Thoracic aorta (tissue), 2 donors: ENCODE data around the gene CHRNG. TPM values are rescaled to one million over a fixed set of nuclear protein-coding genes. Genes with fewer than 3 reads are reported as not detected.

Experiments
- ATAC-seq: fragments of 150-250 bp; one replicate; pipeline ENCODE4 v1.8.0; 2017; ENCODE audit warnings: low read depth; ENCODE audit not compliant: insufficient number of reproducible peaks, low FRiP score
- DNase-seq: peaks from one replicate; pipeline ENCODE4 v3.0.0-alpha.2; 2020; ENCODE audit warnings: low spot score
- H3K27ac ChIP-seq, 2 donors: fragments of 200-600 bp; sonication (generic); 1 replicate in 1 of 2; 2 replicates in 1 of 2; pipeline ENCODE4 v1.5.1; 2016; ENCODE audit warnings: mild to moderate bottlenecking in 2 of 2, moderate library complexity in 2 of 2
- H3K27me3 ChIP-seq: fragments of 200-600 bp; sonication (generic); replicated peaks from 2 replicates; pipeline ENCODE4 v1.6.0; 2016; ENCODE audit warnings: mild to moderate bottlenecking; ENCODE audit not compliant: insufficient read depth
- H3K36me3 ChIP-seq: fragments of 200-600 bp; sonication (generic); one replicate; pipeline ENCODE4 v1.5.1; 2016
- H3K4me1 ChIP-seq, 2 donors: fragments of 200-600 bp; sonication (generic); 1 replicate in 1 of 2; 2 replicates in 1 of 2; pipeline versions ENCODE4 v1.5.1 to v1.6.0; 2016; ENCODE audit warnings: low read depth in 2 of 2, mild to moderate bottlenecking in 1 of 2; ENCODE audit not compliant: control insufficient read depth in 1 of 2
- H3K4me3 ChIP-seq: fragments of 200-600 bp; sonication (generic); 2 replicates; pipeline ENCODE4 v1.5.1; 2016; ENCODE audit warnings: mild to moderate bottlenecking
- H3K9me3 ChIP-seq: fragments of 200-600 bp; sonication (generic); 2 replicates; pipeline ENCODE4 v1.5.1; 2016
- total RNA-seq, 2 donors: library from RNA; depleted of rRNA; stranded (reverse); fragments of >200 nt; gene quantifications; one replicate each; pipeline versions ENCODE4 v1.1.0 to v1.2.3, GENCODE V29; 2016
- TF ChIP-seq, protein P1 (sequence below): fragments of 200-600 bp; sonication (generic); IDR thresholded peaks from one replicate; pipeline ENCODE4 v1.5.1; 2019; ENCODE audit warnings: antibody characterized with exemption

Gene CHRNG
- total RNA-seq, 2 donors from 2014 or later: not detected

DNA sequence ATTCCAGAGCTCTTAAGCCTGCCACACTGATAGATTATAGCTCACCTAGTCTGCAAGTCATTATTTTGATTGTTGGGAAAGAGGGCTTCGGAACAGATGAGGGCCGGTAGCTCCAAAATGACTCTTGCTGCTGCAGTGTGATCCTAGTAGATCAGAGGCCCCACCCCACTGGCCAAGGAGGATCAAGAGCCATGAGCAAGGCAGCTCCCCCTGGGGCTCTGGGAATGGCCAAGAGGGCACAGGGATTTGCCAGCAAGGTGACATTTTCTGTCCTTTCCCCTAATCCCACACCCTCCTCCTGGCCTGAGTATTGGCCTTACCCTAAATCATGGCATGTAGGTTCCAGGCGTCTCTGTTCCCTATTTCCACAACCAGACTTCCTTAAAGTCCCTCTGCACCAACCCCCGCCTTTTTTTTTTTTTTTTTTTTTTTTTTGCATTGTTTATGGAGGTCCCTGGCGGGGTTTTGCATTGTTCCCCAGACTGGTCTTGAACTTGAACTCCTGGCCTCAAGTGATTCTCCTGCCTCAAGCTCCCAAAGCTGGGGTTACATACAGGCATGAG, 47.5 kb downstream of the CHRNG start:
- H3K9me3 ChIP-seq: no peaks in the 10 kb centered on the region
- peaks cover 10 to 18% of the 10 kb centered on the region in 2 donors for H3K4me1 ChIP-seq
- DNase-seq: no peak
- H3K4me3 ChIP-seq: no peak overlapping the region
- TF ChIP-seq, protein P1, sequence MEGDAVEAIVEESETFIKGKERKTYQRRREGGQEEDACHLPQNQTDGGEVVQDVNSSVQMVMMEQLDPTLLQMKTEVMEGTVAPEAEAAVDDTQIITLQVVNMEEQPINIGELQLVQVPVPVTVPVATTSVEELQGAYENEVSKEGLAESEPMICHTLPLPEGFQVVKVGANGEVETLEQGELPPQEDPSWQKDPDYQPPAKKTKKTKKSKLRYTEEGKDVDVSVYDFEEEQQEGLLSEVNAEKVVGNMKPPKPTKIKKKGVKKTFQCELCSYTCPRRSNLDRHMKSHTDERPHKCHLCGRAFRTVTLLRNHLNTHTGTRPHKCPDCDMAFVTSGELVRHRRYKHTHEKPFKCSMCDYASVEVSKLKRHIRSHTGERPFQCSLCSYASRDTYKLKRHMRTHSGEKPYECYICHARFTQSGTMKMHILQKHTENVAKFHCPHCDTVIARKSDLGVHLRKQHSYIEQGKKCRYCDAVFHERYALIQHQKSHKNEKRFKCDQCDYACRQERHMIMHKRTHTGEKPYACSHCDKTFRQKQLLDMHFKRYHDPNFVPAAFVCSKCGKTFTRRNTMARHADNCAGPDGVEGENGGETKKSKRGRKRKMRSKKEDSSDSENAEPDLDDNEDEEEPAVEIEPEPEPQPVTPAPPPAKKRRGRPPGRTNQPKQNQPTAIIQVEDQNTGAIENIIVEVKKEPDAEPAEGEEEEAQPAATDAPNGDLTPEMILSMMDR: no peak
- H3K36me3 ChIP-seq: peaks cover 12% of the 10 kb centered on the region
- H3K27me3 ChIP-seq: no peaks in the 10 kb centered on the region
- ATAC-seq: no peak
- H3K27ac ChIP-seq: no peak overlapping the region

DNA sequence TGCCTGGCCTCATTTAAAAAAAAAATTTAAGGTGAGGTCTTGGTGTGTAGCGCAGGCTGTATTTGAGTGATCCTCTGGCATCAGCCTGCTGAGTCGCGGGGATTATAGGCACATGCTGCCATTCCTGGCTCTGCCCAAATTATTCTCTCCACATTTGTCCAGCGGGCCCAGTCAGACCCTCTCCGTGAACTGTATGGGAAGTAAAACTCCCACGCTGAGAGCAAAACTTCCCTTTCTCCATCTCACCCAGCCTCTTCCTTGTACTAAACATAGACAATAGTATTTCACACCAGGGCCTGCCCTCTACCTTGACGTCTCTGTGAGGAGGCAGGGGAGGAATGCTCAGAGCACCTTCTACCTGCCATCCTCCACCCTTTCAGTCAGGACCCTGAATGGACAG, 48.0 kb downstream of the CHRNG start:
- Histone ChIP-seq H3K27me3 (no peaks in the 10 kb centered on the region), H3K9me3 (no peaks in the 10 kb centered on the region), H3K4me1 (peaks cover 12 to 21% of the 10 kb centered on the region in 2 donors), H3K27ac (peak overlapping the region in 1 of 2 donors; percentile 81), H3K36me3 (peaks cover 12% of the 10 kb centered on the region), H3K4me3 (no peak overlapping the region)
- DNase-seq: no peak
- TF ChIP-seq, protein P1: no peak
- no peak for ATAC-seq

DNA sequence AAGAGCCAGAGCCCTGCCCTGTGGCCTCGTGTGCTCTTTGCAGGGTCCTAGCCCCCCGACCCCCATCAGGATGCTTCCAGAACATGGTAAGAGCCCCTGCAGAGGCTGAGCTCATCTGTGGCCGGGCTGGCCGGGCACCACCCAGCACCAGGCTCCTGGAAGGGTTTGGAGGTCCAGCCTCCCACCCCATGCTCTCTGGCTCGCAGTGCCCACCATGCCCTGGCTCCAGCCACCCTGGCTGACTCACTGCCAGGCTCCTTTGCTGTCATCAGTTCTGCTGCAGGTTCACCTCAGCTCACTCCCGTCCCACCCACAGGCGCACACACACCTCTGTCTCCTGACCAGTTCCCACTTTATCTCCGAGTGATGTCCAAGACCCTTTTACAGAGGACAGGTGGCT, 48.5 kb downstream of the CHRNG start:
- H3K36me3 ChIP-seq: peaks cover 11% of the 10 kb centered on the region
- no peak for ATAC-seq
- no peaks in the 10 kb centered on the region for H3K9me3 ChIP-seq
- H3K27me3 ChIP-seq: no peaks in the 10 kb centered on the region
- H3K4me1 ChIP-seq: peaks cover 16 to 27% of the 10 kb centered on the region in 2 donors
- TF ChIP-seq, protein P1: no peak
- DNase-seq: no peak
- H3K27ac ChIP-seq: peak overlapping the region; percentile 42 to 81
- H3K4me3 ChIP-seq: no peak overlapping the region

DNA sequence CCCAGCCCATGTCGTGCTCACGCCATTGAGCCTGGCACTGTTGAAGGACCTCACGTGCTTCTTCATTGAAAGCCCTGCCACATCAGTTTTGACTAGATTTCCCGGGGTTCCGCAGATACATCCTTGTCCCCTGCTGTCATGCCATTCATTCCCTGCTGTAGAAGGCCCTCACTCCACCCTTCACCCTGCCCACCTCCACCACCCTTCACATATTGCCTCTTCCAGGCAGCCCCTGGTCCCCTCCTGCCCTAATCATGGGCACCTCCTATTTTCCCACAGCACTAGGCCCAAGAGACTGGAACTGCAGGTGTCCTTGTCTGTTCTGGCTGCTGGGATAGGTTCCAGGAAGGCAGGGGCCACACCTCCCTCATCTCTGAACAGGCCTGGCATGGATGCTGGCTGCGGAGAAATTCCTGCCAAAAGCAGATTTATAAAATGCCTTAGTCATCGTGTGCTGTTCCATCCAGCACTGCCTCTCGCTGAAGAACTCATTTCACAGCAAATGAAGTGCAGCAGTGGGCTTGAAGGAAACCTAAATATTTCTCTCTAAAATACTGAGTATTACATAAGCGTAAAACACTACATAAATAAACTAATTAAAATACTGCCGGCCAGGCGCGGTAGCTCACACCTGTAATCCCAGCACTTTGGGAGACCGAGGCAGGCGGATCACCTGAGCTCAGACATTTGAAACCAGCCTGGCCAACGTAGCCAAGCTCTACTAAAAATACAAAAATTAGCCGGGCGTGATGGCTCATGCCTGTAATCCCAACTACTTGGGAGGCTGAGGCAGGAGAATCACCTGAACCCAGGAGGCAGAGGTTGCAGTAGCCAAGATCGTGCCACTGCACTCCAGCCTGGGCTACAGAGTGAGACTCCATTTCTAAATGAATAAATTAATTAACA, 49.4 kb downstream of the CHRNG start:
- peaks cover 18 to 33% of the 10 kb centered on the region in 2 donors for H3K4me1 ChIP-seq
- H3K27me3 ChIP-seq: no peaks in the 10 kb centered on the region
- peak; percentile 25 for DNase-seq
- H3K27ac ChIP-seq: peak overlapping the region; percentile 42 to 81
- ATAC-seq: peak; percentile 66
- H3K4me3 ChIP-seq: peak overlapping the region; percentile 41
- TF ChIP-seq, protein P1: no peak
- peaks cover 3% of the 10 kb centered on the region for H3K36me3 ChIP-seq
- H3K9me3 ChIP-seq: no peaks in the 10 kb centered on the region

DNA sequence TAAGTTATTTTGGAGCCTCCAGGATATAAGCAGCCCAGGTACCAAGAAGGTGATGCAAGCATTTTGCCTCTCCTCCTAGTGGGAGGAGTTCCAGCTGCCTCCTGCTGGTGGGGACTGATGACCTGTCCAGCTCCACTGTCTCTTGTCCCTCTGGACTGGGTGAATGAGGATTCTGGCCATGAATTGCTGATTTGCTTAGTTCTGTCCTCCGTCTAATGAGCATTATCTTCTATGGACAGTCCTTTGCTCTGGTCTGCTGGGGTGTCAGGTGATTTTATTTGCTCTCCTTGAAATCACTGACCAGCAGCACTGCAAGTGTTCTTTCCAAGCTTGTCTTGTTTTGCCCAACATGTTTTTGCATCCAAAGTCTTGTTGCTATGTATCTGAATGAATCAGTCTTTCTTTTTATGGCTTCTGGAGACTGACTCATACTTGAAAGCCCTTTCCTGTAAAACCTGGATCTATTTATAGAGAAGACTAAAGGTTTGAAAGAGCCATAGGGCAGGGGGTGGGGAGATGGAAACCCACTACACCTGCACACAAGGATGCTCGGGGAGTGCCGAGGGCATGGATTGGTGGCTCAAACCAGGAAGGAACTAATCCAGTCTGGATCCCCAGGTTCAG, 53.4 kb downstream of the CHRNG start:
- Histone ChIP-seq H3K27me3 (no peaks in the 10 kb centered on the region), H3K9me3 (no peaks in the 10 kb centered on the region), H3K4me1 (peaks cover 18 to 33% of the 10 kb centered on the region in 2 donors), H3K27ac (peak overlapping the region in 1 of 2 donors; percentile 44), H3K4me3 (no peak overlapping the region), H3K36me3 (no peaks in the 10 kb centered on the region)
- TF ChIP-seq, protein P1: no peak
- ATAC-seq (peak; percentile 78), DNase-seq (no peak)
